Stimulated activated CD4-positive, alpha-beta T cell treated with anti-CD3 and anti-CD28 coated beads, Interleukin-1b, Interleukin-23, amount 100 ng/mL, for 1 hour (primary cell): ENCODE measurements around the gene PKIG.
"Not testable (repeated sequence)": the region's sequence is repeated elsewhere in the genome, so short reads cannot be mapped to it uniquely, and the experiment has no call there.

Source experiments
- DNase-seq, 2 donors: peaks; one replicate each; pipeline ENCODE4 v3.0.0-alpha.2; 2020; ENCODE audit warnings: low read depth in 2 of 2

Gene PKIG

DNA sequence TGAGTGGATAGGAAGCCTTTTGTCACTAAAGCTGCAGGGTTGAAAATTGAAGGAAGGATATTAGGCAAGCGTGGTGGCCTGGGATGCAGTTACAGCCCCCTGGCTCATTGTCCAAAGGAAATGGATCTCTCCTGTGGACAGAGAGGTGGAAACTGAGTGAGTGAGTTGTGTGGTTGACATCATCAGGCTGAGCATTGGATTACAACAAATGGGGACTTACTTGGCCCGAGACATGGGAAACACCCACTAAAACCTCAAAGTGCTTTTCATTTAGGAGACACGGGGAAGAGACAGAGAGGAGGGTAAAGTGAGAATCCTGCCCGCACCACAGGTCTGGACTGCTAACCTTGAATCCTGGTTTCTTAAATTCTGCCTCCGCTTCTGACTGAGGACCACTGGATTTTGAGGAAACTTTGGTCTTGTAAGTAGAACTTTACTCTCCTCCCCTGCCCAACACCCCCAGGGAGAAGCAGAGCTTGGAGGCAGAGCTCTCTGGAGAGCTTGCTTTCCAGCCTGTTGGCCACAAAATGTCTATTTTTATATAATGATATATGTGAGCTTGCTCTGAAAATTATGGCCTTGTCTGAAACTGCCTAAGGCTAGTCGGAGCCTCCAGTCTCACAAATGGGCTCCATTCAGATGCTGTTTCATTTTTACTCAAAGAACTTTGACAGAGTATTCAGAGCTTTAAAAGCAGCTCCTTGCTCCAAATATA, at the start of gene PKIG:
TSS of gene PKIG (plus strand) at position 269 of the 715 bp plus-strand sequence. CDS start 31,978 bp downstream, outside the sequence.
- DNase-seq = no peak

DNA sequence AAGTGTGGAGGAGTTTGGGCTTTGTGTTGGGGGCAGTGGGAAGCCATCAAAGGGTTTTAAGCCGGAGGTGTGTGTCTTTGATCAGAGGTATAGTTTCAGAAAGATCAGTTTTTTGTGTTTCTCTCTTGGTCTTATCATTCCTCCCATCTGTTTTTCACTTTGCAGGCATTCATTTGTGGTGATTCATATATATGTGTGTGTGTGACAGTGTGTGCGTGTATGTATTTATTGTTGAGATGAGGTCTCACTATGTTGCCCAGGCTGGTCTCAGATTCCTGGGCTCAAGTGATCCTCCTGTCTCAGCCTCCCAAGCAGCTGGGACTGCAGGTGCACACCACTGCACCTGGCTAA, 49.4 kb upstream of the PKIG start:
- no peak for DNase-seq

DNA sequence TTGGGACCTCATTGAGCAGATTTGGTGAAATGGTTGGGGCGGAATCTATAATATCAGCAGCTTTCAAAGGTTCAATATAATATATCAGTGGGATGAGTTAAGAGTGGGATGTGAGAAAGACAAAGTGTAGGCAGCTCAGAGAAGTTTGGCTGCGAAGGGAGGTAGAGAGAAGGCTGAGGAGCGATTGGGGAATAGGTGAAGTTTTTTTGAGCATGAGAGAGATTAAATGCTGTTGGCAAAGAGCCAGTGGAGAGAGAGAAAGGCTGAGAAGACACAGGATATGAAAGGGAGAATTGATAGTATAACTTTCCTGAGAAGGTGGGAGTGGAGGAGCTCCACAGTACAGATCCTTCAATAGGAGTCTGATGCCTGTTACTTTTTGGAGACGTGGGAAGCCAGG, 48.5 kb upstream of the PKIG start:
- no peak for DNase-seq

DNA sequence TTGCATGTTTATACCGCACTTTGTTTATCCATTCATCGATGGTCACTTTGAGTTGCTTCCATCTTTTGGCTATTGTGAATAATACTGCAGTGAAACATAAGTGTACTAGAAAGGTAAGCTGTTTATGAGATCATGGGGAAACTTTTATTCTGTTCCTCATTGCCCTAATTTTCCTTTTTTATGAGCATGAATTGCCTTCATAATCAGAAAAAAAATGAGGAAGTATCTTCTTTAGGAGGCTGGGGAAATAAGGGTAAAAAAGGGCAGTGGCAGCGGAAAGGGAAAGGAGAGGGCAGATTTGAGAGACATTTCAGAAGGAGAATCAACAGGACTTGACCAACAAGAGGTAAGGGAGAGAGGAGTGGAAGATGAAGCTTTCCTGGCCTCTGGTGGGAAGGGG, 46.2 kb upstream of the PKIG start:
- DNase-seq = no peak

DNA sequence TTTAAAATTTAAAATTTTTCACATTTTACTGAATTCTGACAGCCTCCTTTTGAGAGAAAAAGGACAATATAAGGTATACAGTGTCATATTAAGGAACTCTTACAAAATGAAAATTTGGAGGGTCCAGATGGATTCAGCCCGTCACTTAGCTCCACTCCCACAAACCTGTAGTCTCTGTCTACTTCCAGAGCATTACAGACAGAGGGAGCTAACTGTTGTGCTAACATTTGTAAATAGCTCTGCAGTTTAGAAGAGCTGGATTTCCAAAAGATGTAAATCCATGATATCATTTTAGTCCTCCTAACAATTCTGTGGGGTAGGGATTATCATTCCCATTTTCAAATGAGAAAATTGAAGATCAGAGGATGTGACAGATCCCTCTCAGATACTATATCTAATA, 44.4 kb upstream of the PKIG start:
- DNase-seq = no peak

DNA sequence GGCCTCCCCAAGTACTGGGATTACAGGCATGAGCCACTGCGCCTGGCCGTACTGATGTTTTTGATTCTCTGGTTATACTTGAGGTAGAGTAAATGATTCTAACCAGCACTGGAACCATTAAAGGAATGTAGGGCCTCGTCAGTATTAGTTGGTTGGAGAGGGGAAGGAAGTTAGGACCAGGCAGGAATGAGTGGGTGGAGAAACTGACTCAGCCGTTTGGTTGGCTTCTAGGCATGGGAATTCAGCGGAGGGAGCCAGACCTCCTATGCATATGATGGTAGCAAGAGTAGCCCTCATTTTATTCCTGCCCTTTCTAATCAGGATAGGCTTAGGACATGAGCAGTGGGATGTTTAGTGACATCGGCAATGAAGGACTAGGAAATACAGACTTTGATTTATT, 41.5 kb upstream of the PKIG start:
- DNase-seq = no peak

DNA sequence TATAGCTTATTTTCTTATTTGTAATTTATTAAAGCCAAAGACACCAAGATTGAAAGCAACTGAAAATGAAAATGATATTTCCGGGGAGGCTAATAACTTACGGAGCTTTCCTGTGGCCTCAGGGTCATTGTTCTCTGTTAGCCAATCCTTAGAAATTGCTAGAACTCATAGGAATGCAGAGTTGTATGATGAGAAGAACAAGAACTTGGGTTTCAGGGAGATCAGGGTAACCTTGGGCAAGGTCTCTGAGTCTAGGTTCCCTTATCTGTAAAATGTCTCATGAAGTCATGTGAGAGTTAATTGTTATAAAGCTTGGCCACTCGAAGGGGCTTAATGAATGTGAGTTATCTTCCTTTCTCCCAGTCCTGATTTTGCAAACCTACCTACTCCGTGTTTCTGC, 40.4 kb upstream of the PKIG start:
- no peak for DNase-seq

DNA sequence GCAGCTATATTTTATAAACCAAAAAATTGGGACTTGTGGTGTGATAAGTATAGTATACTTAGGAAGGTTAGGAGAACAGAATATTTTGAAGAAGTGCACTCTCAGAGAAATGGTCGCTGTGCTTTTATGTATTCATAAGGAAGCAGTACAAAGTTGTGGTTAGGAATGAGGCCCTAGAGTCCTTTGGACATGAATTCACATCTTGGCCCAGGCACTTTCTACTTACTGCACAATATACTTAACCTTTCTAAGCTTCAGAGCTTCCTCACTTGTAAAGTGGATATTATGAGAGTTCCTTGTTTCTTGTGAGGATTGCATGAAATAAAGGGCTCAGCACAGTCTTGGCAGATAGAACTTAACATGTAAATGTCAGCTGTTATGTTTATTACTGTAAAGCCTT, 39.5 kb upstream of the PKIG start:
- DNase-seq = no peak

DNA sequence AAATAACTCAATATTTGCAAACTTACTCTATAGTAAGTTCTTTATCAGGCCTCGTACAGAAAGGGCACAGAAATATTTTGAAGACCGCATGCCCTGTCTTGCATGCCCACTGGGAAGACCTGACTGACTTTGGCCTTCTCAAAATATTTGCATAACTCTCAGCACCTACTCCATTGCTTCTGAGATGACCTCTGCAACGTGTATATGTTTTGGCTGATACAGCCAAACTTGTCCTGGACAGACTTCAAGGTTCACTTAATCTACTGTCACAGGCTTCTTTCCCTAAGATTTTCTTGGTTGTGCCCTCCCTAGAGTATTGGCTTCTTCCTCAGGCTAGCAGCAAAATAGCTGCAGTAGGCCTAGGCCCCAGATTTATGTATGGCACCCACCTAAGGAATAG, 39.0 kb upstream of the PKIG start:
- no peak for DNase-seq

DNA sequence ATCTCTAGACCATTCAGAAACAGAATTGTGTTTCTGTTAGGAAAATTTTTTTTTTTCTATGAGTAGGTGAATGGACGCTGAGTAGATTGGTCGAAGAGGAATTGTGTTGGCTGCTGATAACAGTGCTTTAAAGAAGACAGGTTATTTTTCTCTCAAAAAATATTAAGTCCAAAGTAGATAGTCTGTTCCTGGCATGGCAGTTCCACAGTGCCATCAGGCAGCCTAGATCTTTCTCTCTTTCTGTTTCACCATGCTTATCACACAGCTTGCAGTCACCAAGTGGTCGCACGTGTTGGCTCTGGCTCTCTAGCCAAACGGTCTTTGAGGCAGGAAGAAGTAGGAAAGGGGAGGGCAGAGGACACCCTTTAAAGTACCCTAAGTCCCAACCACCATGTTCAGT, 38.1 kb upstream of the PKIG start:
- no peak for DNase-seq

DNA sequence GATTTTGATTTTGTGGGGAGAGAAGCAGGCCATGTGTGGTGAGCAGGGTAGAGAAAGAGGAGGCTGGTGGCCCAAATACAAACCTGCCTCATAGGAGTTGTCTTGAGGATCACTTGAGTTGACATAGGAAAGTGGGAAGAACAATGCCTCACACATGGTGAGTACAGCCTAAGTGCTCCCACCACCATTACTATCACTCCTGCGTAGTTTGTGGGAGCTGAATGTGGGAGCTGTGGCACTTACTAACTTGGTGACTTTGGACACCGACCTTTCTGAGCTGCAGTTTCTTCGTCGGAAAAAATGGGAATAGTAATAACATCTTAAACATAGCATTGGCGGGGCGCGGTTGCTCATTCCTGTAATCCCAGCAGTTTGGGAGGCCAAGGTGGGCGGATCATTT, 35.0 kb upstream of the PKIG start:
- DNase-seq = no peak

DNA sequence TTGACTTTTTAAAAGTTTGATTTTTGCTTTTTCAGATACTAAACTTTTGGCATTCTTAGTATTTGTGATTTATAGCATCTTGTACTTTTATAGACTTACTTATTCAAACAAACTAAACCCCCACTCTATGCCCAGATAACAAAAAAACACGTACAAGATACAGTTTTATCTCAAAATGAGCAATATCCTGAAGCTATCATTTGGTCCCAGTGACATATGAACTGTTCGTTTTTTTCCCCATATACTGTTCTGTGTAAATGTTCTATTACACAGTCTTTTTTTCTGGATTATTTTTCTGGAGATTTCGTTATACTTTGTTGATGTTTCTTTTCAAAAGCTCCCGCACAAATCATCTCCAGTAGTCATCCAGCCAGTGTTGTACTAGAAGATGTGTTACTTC, 33.3 kb upstream of the PKIG start:
- no peak for DNase-seq

DNA sequence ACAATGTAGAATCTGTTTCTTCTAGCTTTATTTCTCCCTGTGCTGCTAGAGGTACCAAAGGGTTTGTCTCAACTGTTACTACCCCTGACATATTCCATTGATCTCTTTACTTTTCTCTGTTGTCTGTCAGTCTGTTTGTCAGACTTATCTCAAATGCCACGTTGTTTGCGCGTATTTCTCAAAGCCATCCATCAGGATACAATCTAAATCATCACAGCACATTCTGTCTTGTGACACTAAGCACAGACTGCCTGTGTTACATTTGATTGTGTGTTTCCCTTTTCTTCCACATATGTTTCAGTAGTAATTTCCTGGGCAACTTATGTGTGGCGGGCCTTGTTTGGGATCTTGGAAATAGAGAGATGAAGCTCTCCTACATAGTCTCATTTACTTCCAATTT, 30.3 kb upstream of the PKIG start:
- no peak for DNase-seq

DNA sequence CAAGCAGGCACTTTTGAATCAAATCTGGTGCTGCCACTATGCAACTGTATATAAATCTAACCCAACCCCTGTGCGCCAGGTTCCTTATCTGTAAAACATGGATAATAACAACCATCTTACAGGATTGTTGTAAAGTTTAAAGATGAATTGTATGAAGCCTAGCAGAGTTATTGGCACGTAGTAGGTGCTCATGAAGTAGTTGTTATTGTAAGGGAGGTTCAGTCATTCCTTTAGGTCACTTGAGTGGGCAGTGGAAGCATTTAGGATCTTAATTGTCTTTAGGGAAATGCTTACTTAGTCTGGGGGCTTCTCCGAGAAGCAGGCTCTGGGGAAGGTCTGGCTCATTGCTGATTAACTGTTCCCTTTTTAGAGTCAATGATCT, 29.8 kb upstream of the PKIG start:
- DNase-seq = no peak

DNA sequence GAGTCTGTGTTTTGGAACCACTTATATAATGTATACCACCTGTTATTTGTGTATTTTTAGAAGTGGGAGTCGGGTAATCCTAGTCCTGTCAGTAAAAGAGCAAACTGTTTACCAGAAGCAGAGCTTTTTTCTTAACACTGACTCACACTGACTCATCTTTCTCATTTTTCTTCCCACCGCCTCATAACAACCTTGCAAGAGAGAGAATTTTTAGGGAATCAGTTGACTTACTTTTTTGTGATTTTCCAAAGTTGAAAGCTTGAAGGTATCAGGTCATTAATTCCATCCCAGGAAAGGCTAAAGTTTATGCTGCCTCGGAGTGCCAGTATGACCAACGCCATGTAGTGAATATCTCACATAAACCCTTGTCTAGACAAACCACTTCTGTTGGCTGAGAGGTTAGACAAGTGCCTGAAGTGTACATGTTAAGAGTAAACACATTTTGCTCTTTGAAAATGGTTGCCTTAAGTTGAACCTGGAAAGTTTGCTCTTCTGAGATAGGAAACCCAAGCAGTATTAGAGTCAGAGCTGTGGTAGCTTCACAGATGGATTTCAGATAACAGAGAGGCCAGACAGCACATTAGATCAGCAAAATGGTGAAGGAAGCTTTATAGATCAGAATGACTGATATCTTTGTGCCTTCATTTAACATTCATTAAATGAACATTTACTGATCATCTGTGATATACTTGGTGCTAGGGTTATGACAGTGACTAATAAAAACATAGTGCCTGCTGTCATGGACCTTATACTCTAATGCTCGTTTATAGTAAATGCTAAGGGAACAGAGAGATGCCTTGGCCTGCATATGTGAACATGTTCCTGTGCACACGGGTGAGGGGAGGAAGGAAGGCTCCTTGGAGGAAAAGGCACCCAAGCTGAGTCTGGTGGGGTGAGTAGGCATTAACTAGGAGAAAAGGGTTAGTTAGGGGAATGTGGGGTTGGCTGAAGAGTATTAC, 29.1 kb upstream of the PKIG start:
- DNase-seq = no peak

DNA sequence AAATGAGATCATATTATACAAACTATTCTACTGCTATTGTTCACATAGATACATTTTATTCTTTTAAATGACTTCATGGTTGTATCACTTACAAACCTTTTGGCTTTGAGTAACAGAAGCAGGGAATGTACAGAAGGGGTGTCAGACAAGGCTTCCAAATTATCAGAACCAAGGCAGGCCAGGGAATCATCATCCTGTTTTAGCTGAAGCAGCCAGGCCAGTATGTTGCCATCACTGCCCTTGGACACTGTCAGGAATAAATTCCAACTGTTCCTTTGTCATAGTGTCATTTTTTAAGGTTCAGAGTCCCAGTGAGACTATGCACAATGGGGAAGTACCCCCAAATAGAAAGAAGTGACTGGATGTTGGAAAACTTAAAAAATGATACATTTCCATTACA, 23.1 kb upstream of the PKIG start:
- DNase-seq = no peak

DNA sequence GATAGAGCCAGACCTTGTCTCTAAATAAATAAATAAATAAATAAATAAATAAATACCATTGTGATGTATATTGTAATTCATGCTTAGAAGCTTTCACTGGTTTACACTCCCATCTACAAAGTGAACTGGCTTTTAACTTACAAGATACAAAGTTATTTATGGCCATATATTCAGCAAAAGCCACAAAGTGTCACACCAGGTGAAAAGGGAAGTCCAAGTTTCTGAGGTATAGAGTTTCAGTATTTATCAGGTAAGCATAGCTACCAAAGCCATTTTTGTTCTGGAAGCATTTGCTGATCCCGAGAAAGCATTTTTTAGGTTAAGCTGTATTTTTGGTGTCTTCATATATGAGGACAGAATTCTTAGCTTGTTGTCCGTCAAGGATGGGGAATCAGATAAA, 22.1 kb upstream of the PKIG start:
- no peak for DNase-seq

DNA sequence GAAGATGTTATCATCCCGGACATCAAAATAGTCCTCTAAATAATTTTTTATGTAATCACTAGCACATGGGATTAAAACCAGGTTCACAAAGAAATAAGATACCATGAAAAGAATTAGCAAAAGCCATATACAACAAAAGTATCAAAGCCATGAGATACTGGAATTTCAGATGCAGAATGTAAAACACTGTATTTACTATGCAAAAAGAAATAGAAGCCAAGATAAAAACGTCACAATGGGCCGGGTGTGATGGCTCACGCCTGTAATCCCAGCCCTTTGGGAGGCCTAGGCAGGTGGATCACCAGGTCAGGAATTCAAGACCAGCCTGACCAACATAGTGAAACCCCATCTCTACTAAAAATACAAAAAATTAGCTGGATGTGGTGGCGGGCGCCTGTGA, 21.6 kb upstream of the PKIG start:
- not testable (repeated sequence) for DNase-seq

DNA sequence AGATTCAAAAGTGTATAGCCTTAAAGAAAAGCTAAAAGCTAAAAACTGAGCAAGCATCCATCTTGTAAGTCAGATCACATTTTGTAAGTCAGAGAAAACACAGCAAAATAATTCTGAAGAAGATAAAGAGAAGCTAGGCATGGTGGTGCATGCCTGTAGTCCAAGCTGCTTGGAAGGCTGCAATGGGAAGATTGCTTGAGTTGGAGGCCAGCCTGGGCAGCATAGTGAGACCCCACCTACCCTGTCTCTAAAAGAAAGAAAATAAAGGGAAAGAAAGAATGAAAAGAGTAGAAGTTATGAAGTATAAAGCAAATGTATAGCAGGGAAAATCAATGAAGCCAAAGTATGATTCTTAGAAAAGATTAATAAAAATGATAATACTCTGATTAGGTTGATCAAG, 20.5 kb upstream of the PKIG start:
- DNase-seq = no peak

DNA sequence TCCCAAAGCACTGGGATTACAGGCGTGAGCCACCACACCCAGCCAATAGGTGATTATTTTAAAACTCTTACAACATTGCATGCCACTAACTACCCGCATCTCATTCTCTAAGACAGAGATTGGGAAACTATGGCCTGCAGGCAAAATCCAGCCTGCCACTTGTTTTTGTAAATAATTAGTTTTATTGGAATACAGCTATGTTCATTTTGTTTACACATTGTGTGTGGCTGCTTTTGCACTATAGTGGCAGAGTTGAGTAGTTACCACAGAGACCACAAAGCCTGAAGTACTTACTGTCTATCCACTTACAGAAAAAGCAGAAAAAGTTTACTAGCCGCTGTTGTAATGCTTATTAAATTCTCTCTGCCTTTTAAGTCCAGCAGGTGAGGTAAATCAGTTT, 16.4 kb upstream of the PKIG start:
- DNase-seq = no peak

DNA sequence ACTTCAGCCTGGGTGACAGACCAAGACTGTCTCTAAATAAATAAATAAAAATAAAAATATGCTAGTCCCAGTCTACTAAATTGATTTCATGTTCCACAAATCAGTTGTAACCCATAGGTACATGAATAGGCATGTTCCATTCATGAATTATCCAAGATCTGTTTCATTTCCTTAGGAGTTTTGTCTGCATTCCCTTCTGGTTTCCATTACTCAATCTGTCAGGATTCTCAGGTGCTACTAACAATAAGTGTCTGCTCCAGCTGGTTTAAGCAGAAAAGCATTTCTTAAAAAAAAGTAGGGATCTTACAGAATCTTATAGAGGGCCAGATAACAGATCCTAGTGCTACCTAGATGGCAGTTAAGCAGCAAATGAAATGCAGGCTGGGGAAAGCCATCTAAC, 15.6 kb upstream of the PKIG start:
- no peak for DNase-seq

DNA sequence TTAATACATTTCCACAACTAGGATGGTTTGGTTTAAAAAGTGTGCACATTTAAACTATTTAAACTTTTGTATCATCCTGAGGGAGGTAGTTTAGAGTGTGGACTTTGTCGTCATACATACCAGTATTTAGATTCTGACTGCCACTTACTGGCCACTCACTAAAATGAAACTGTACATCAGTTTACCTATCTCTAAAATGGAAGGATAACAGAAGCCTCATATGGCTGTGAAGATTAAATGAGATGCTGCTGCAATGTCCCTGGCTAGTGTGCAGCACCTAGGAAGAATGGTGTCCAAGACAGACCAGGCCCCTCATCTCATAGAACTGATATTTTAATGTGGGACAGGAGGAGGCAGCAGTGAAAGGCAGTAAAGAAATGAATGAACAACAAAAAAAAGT, 12.0 kb upstream of the PKIG start:
- no peak for DNase-seq

DNA sequence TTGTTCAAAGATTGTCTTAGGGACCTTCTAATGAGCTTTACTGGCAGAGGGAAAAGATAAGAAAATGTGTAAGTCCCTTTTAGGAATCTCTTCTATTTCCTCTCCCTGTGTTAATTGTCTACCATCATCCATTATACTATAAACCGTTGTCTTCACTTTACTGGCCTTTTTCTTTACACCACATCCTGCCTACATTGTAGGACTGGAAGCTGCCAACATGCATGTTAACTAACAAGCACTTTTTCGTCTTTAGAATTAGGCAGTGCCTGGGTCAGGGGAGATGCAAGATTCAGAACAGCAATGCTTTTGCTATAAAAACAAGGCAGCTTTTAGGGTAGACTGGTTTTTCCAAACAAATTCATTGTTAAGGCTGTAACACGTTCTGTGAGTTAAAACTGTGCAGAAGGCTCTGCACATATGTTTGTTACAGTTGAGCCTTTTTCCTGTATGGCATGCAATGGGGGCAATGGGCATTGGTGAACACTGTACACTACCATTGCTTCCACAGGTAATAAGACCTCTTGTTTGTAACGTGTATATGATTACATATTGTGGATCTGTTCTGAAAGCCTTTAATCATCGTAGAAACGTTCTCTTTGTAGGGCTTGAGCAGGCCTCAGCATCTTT, 10.9 kb upstream of the PKIG start:
- DNase-seq = no peak
